ENCODE measurements around the gene DMXL1.

The DMXL1 gene

GRCh38 chr5:119271758-119272730 lies 201.2 kb downstream of the DMXL1 start:
- no peak for FAIRE-seq

GRCh38 chr5:119273391-119273839 lies 202.5 kb downstream of the DMXL1 start:
- FAIRE-seq, result no peak

- FAIRE-seq, result no peak
Measured at GRCh38 chr5:119274030-119274766, 203.3 kb downstream of the DMXL1 start.

GRCh38 chr5:119274767-119275130 lies 203.9 kb downstream of the DMXL1 start:
- no peak for FAIRE-seq

GRCh38 chr5:119275146-119275545 lies 204.3 kb downstream of the DMXL1 start:
- FAIRE-seq, result peak; percentile 21

GRCh38 chr5:119275601-119276173 lies 204.8 kb downstream of the DMXL1 start:
- no peak for FAIRE-seq

GRCh38 chr5:119276978-119277377 lies 206.1 kb downstream of the DMXL1 start:
- no peak for FAIRE-seq

GRCh38 chr5:119279093-119279492 lies 208.2 kb downstream of the DMXL1 start:
- no peak for FAIRE-seq

- no peak for FAIRE-seq
Measured at GRCh38 chr5:119280380-119280779, 209.5 kb downstream of the DMXL1 start.

GRCh38 chr5:119282628-119283027 lies 211.7 kb downstream of the DMXL1 start:
- FAIRE-seq, result no peak

GRCh38 chr5:119284031-119284430 lies 213.1 kb downstream of the DMXL1 start:
- FAIRE-seq, result no peak

- FAIRE-seq, result no peak
Measured at GRCh38 chr5:119285070-119285916, 214.4 kb downstream of the DMXL1 start.

- FAIRE-seq, result no peak
Measured at GRCh38 chr5:119286511-119287488, 215.9 kb downstream of the DMXL1 start.

GRCh38 chr5:119287547-119288111 lies 216.7 kb downstream of the DMXL1 start:
- no peak for FAIRE-seq

GRCh38 chr5:119288379-119289033 lies 217.6 kb downstream of the DMXL1 start:
- FAIRE-seq, result no peak

- FAIRE-seq, result no peak
Measured at GRCh38 chr5:119289438-119290044, 218.7 kb downstream of the DMXL1 start.

GRCh38 chr5:119290161-119290569 lies 219.3 kb downstream of the DMXL1 start:
- no peak for FAIRE-seq

GRCh38 chr5:119290607-119291006 lies 219.7 kb downstream of the DMXL1 start:
- FAIRE-seq, result no peak

- no peak for FAIRE-seq
Measured at GRCh38 chr5:119291056-119291455, 220.2 kb downstream of the DMXL1 start.

- FAIRE-seq, result no peak
Measured at GRCh38 chr5:119291877-119292276, 221.0 kb downstream of the DMXL1 start.
